GM12875 (cell line): ENCODE measurements around the gene ATP9A.
A peak's percentile ranks its signal among the peaks of the same experiment; 100 is the strongest.

ENCODE experiments used
- H3K4me3 ChIP-seq: one replicate; pipeline ENCODE4 v1.5.1; 2011; ENCODE audit warnings: low read depth, low read length, control low read depth
- TF ChIP-seq, protein P1 (sequence below): IDR thresholded peaks from 2 replicates; pipeline ENCODE4 v1.5.1; 2011; ENCODE audit warnings: low read depth, mild to moderate bottlenecking, control low read depth, inconsistent platforms, low read length, moderate library complexity, borderline replicate concordance; ENCODE audit not compliant: insufficient read depth

The ATP9A gene

DNA sequence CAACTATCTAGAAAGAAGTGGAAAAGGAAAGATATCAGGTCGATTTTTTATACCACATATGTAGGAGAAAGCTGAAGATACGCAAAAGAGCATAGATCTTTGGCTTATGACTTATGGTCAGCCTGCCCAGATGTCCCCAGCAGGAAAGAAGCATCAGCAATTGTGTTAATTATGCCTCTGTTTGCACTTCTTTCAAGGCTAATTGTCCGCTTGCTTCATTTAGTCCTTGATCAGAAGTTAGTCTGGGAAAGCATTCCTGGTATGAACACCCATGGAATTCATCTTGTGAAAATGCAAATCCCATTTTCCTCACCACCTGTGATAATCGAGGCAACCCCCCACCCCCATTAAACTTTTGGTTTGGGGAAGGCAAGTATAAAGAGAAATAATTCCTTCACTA lies 62.8 kb downstream of the ATP9A start:
- TF ChIP-seq, protein P1, sequence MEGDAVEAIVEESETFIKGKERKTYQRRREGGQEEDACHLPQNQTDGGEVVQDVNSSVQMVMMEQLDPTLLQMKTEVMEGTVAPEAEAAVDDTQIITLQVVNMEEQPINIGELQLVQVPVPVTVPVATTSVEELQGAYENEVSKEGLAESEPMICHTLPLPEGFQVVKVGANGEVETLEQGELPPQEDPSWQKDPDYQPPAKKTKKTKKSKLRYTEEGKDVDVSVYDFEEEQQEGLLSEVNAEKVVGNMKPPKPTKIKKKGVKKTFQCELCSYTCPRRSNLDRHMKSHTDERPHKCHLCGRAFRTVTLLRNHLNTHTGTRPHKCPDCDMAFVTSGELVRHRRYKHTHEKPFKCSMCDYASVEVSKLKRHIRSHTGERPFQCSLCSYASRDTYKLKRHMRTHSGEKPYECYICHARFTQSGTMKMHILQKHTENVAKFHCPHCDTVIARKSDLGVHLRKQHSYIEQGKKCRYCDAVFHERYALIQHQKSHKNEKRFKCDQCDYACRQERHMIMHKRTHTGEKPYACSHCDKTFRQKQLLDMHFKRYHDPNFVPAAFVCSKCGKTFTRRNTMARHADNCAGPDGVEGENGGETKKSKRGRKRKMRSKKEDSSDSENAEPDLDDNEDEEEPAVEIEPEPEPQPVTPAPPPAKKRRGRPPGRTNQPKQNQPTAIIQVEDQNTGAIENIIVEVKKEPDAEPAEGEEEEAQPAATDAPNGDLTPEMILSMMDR = no peak
- H3K4me3 ChIP-seq = no peak overlapping the region

DNA sequence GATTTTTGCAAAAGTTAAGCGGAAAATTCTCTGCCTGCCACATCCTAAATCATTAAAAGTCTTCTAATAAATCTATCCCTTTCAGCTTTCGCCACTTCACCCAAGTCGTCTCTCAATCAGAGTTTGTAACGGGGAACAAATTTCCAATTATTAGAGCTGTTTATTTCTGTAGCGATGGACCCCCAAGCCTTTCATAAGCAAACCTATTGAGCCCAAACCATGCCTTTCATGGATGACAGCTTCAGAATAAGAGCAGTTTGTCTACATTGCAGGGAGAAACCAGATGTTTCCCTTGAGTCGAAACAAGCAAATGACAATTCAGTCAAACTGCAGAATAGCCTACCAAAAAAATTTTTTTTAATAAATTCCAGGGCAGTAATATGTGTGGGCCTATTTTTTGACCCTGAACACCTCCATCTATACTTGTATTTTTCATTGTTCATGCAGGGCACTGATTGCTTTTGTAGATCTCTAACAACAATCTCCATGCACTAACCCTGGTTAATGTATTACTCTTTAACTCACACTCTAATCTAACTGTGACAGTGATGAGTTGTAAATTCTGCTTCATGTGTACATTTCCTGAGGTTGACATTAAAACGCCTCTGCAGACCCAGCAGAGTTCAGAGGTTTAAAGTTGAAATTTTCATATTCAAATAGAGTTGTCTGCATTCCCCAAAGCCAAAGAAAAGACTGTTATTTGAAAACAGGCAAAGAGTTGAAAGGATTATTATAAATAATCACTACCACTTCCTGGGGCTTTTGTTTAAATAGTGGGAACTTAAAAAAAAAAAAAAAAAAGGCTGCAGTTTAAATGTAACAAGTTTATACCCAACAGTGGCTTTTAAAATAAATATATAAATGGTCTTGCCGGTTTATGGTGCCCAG lies 64.5 kb downstream of the ATP9A start:
- no peak overlapping the region for H3K4me3 ChIP-seq
- TF ChIP-seq, protein P1 = no peak

DNA sequence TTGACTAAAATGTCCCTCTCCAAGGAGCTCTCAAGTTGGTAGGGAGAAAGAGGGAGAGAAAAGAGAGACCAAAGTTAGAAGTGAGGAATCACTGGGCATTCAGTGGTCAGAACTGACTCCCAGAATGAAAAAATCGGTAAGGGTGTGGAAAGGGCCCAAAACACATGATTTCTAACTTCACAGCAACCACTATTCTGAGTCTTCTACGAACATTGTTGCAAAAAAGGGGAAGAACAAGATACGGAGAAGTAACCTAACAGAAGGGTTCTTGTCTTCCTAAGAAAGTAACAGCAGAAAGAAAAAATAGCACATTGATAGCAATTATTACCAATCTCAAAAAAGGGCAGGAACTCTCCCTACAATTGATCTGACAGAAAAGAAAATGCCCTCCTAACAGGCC lies 65.6 kb downstream of the ATP9A start:
- no peak overlapping the region for H3K4me3 ChIP-seq
- TF ChIP-seq, protein P1 = no peak

DNA sequence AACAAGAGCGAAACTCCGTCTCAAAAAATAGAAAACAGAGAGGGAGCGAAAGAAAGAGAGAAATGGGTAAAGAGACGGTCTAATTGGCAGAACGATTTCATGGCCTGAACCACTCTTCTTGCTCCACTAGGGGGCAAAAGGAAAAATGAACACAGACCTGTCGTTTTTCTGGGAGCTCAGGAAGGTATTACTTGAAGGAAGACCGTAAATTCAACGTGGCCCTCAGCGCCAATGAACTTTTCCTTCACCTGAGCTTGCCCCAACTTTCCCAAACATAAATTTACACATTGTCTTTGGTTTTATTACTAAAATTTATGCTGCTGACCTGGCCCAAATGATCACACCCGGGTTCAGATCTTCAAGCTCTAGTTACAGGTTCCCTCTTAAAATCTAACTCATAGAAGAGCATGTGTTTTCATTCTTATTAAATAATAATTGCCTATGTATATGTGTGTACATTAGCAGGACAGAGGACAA lies 67.3 kb downstream of the ATP9A start:
- TF ChIP-seq, protein P1 = peak; percentile 65
- no peak overlapping the region for H3K4me3 ChIP-seq

DNA sequence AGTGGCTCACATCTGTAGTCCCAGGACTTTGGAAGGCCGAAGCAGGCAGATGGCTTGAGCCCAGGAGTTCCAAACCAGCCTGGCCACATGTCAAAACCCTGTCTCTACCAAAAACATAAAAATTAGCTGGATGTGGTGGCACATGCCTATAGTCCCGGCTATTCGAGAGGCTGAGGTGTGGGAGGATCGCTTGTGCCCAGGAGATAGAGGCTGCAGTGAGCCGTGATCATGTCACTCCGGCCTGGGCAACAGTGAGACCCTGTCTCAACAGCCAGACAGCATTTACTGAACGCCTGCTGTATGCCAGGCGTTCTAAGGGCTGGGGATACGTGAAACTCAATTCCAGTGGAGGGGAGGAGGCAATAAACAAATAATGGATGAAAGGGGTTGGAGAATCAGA lies 69.9 kb downstream of the ATP9A start:
- H3K4me3 ChIP-seq = no peak overlapping the region
- TF ChIP-seq, protein P1 = no peak

DNA sequence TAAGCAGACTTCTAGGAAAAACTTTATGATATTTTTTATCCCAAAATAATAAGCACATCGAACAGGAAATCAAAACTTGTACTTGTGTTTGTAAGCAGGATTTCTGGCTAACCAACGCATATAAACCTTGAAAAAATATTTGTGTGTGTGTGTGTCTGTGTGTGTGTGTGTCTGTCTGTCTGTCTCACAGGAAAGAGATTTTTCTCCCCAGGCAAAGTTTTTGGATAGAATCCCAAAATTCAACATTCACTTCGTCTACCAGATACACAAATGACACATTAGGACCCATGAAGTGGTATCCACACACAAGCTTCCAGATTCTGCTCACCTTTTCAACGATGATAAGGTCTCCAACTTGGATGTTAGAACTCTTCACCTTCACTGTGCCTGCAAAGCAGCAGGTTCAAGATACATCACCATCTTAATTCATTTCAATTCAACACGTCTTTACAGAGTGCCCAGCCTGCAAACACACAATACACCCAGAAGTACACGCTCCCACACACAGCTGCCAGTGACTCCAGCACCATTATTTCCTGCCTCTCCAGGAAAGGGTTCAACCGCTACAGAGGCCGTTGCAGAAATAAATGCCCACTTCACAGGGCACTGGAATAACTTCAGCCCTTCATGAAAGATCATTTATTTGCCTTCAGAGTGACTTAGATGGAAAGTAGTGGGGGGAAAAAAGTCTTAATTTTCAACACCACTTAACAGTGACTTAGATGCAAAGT lies 70.9 kb downstream of the ATP9A start:
- H3K4me3 ChIP-seq = no peak overlapping the region
- TF ChIP-seq, protein P1 = no peak
